ENCODE data around the gene ILRUN. TPM values are rescaled to one million over a fixed set of nuclear protein-coding genes. Genes with fewer than 3 reads are reported as not detected.
A peak's percentile ranks its signal among the peaks of the same experiment; 100 is the strongest.
"Not testable (repeated sequence)": the region's sequence is repeated elsewhere in the genome, so short reads cannot be mapped to it uniquely, and the experiment has no call there.

The ILRUN gene
- total RNA-seq, 1 donor from 2014 or later: 84.4 TPM

GRCh38 chr6:34676140-34676539, 20.4 kb downstream of the ILRUN start:
- ATAC-seq (ENCODE audit: low read depth) (no peak), DNase-seq (no peak)
- H3K9me3 Mint-ChIP-seq: no peaks in the 10 kb centered on the region
- no peak overlapping the region for H3K4me3 Mint-ChIP-seq
- H3K36me3 Mint-ChIP-seq (ENCODE audit: low read depth): peaks cover 6% of the 10 kb centered on the region
- peak overlapping the region; percentile 80 for H3K27ac Mint-ChIP-seq
- H3K27me3 Mint-ChIP-seq: no peaks in the 10 kb centered on the region
- CTCF ChIA-PET: interaction anchor here (1.4 to 1.6 kb wide), 2 partner anchors 67 to 250 kb away, joined by 3 to 5 read pairs; partner anchors contain the start of gene RPS10
- POLR2A ChIA-PET: interaction anchor here (0.7 to 6.9 kb wide), 8 partner anchors 17 to 212 kb away, joined by 3 to 87 read pairs (median 8); partner anchors contain the start of genes ILRUN, SNRPC and TAF11
- peaks cover 70% of the 10 kb centered on the region for H3K4me1 Mint-ChIP-seq
- intact Hi-C loops (cut with micrococcal nuclease): no loop called here
- TF ChIP-seq, protein P1, sequence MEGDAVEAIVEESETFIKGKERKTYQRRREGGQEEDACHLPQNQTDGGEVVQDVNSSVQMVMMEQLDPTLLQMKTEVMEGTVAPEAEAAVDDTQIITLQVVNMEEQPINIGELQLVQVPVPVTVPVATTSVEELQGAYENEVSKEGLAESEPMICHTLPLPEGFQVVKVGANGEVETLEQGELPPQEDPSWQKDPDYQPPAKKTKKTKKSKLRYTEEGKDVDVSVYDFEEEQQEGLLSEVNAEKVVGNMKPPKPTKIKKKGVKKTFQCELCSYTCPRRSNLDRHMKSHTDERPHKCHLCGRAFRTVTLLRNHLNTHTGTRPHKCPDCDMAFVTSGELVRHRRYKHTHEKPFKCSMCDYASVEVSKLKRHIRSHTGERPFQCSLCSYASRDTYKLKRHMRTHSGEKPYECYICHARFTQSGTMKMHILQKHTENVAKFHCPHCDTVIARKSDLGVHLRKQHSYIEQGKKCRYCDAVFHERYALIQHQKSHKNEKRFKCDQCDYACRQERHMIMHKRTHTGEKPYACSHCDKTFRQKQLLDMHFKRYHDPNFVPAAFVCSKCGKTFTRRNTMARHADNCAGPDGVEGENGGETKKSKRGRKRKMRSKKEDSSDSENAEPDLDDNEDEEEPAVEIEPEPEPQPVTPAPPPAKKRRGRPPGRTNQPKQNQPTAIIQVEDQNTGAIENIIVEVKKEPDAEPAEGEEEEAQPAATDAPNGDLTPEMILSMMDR (IDR thresholded peaks at IDR 0.05): no peak

GRCh38 chr6:34674930-34675329, 21.6 kb downstream of the ILRUN start:
- POLR2A ChIA-PET: interaction anchor here (0.6 to 6.9 kb wide), 11 partner anchors 10 to 1095 kb away, joined by 3 to 87 read pairs (median 6); partner anchors contain the start of genes ILRUN, SNRPC and TAF11
- intact Hi-C loops (cut with micrococcal nuclease): not testable (repeated sequence)

GRCh38 chr6:34674268-34674639, 22.3 kb downstream of the ILRUN start:
- Mint-ChIP-seq H3K36me3 (ENCODE audit: low read depth) (peaks cover 6% of the 10 kb centered on the region), H3K9me3 (no peaks in the 10 kb centered on the region), H3K4me1 (peaks cover 71% of the 10 kb centered on the region), H3K27me3 (no peaks in the 10 kb centered on the region), H3K4me3 (peak overlapping the region; percentile 74), H3K27ac (peak overlapping the region; percentile 97)
- ATAC-seq (ENCODE audit: low read depth) (no peak), DNase-seq (no peak)
- POLR2A ChIA-PET: interaction anchor here (0.7 to 6.9 kb wide), 10 partner anchors 10 to 230 kb away, joined by 3 to 87 read pairs (median 10); partner anchors contain the start of genes ILRUN and SNRPC
- CTCF ChIA-PET: interaction anchor here (0.8 to 1.5 kb wide), 2 partner anchors 22 to 65 kb away, joined by 3 to 4 read pairs; no protein-coding TSS in a partner anchor
- TF ChIP-seq, protein P1 (IDR thresholded peaks at IDR 0.05): no peak
- intact Hi-C loops (cut with micrococcal nuclease): no loop called here

More at GRCh38 chr6:34674930-34675329, 21.6 kb downstream of the ILRUN start:
- peak overlapping the region; percentile 74 for H3K4me3 Mint-ChIP-seq
- H3K9me3 Mint-ChIP-seq; H3K27me3 Mint-ChIP-seq; H3K36me3 Mint-ChIP-seq (ENCODE audit: low read depth); ATAC-seq (ENCODE audit: low read depth): not testable (repeated sequence)
- peak overlapping the region; percentile 97 for H3K27ac Mint-ChIP-seq
- H3K4me1 Mint-ChIP-seq: peaks cover 72% of the 10 kb centered on the region
- DNase-seq: peak; percentile 25
- CTCF ChIA-PET: interaction anchor here (1.4 to 1.6 kb wide), 2 partner anchors 66 to 248 kb away, joined by 3 to 5 read pairs; partner anchors contain the start of gene RPS10

- ATAC-seq (ENCODE audit: low read depth): no peak
- CTCF ChIA-PET: interaction anchor here (1.3 to 1.5 kb wide), 2 partner anchors 12 to 23 kb away, joined by 3 to 4 read pairs; no protein-coding TSS in a partner anchor
- TF ChIP-seq, protein P1 (IDR thresholded peaks at IDR 0.05): no peak
Measured at GRCh38 chr6:34673064-34673463, 23.5 kb downstream of the ILRUN start.

DNA sequence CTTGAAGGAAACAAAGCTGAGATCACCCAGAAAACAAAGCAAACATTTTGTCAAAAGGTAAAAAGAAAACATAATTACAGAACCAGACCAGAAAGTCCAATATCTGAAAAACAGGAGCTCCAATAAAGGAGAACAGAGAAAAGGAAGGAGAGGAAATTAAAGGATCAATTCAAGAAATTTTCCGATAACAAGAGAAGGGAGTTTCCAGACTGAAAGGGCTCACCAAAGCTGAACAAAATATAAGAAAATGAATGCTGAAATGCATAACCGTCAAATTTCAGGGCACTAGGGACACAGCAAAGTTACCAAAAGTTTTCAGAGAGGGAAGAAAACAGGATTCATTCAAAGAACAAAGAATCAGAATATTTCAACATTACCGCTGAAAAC, 23.9 kb downstream of the ILRUN start:
- intact Hi-C loops (cut with micrococcal nuclease): loop anchor here (1.0 to 2.0 kb wide), 3 partner anchors 16 to 34 kb away; no protein-coding TSS in a partner anchor
- Mint-ChIP-seq H3K27ac (peak overlapping the region; percentile 97), H3K4me3 (peak overlapping the region; percentile 74), H3K27me3 (no peaks in the 10 kb centered on the region), H3K36me3 (ENCODE audit: low read depth) (peaks cover 4% of the 10 kb centered on the region), H3K9me3 (no peaks in the 10 kb centered on the region), H3K4me1 (peaks cover 76% of the 10 kb centered on the region)
- TF ChIP-seq, protein P1 (IDR thresholded peaks at IDR 0.05): no peak
- ATAC-seq (ENCODE audit: low read depth) (no peak), DNase-seq (no peak)
- ChIA-PET CTCF (interaction anchor here (1.3 kb wide), 1 partner anchor 11 kb away, joined by 3 read pairs; no protein-coding TSS in a partner anchor), POLR2A (interaction anchor here (1.2 to 6.9 kb wide), 11 partner anchors 9 to 449 kb away, joined by 3 to 87 read pairs (median 7); partner anchors contain the start of genes BLTP3A, HMGA1, ILRUN and SNRPC)

More at GRCh38 chr6:34673064-34673463, 23.5 kb downstream of the ILRUN start:
- DNase-seq: no peak
- Mint-ChIP-seq H3K27me3 (no peaks in the 10 kb centered on the region), H3K9me3 (no peaks in the 10 kb centered on the region), H3K36me3 (ENCODE audit: low read depth) (peaks cover 4% of the 10 kb centered on the region), H3K4me3 (peak overlapping the region; percentile 74), H3K4me1 (peaks cover 73% of the 10 kb centered on the region), H3K27ac (peak overlapping the region; percentile 97)
- POLR2A ChIA-PET: interaction anchor here (0.7 to 6.9 kb wide), 14 partner anchors 9 to 449 kb away, joined by 3 to 87 read pairs (median 6); partner anchors contain the start of genes BLTP3A, HMGA1, ILRUN and SNRPC
- intact Hi-C loops (cut with micrococcal nuclease): loop anchor here (2.0 kb wide), 2 partner anchors 16 to 34 kb away; no protein-coding TSS in a partner anchor

Data from activated B cell treated with CpG ODN at 0.5 μM for 24 hours (primary cell).